Measurements from ENCODE around the gene PHTF1. TPM values are rescaled to one million over a fixed set of nuclear protein-coding genes. Genes with fewer than 3 reads are reported as not detected.

PHTF1 gene
- polyA plus RNA-seq, 1 donor from 2014 or later: 46.1 TPM

- H3K79me2 ChIP-seq (replicated peaks; ENCODE audit: insufficient read depth, low read length): no peaks in the 10 kb centered on the region
- no peaks in the 10 kb centered on the region for H3K9me3 ChIP-seq (ENCODE audit: low read length)
- no peak overlapping the region for H3K4me3 ChIP-seq (ENCODE audit: low read length)
- no peak overlapping the region for H2AFZ ChIP-seq (ENCODE audit: low read depth, low read length)
- TF ChIP-seq RAD21 (conservative IDR thresholded peaks at IDR 0.05) (no peak), EP300 (conservative IDR thresholded peaks at IDR 0.05; ENCODE audit: poor library complexity, severe bottlenecking) (no peak), SMC3 (conservative IDR thresholded peaks at IDR 0.05; ENCODE audit: poor library complexity) (no peak), EZH2 (IDR thresholded peaks at IDR 0.05; ENCODE audit: borderline replicate concordance, insufficient read depth, low read length, poor library complexity, severe bottlenecking) (no peak), POLR2AphosphoS5 (IDR thresholded peaks at IDR 0.05) (no peak), TAF1 (IDR thresholded peaks at IDR 0.05; ENCODE audit: low read depth) (no peak), CTCF (IDR thresholded peaks at IDR 0.05; ENCODE audit: poor library complexity, severe bottlenecking) (no peak), REST (IDR thresholded peaks at IDR 0.05; ENCODE audit: borderline replicate concordance) (no peak), MXI1 (conservative IDR thresholded peaks at IDR 0.05; ENCODE audit: poor library complexity, severe bottlenecking) (no peak)
- no peaks in the 10 kb centered on the region for H3K9me2 ChIP-seq (ENCODE audit: insufficient read depth, low read length)
- H3K9ac ChIP-seq (ENCODE audit: low read length): no peak overlapping the region
- no peaks in the 10 kb centered on the region for H3F3A ChIP-seq (ENCODE audit: insufficient read depth, low read length, poor library complexity, severe bottlenecking)
- H3K27ac ChIP-seq (ENCODE audit: low read length): no peak overlapping the region
- H3K27me3 ChIP-seq (ENCODE audit: insufficient read depth, low read depth, low read length): no peaks in the 10 kb centered on the region
- H4K20me1 ChIP-seq (ENCODE audit: insufficient read depth): no peaks in the 10 kb centered on the region
- no peak overlapping the region for H3K4me2 ChIP-seq (ENCODE audit: low read length)
- H3K36me3 ChIP-seq (ENCODE audit: insufficient read depth, low read length): no peaks in the 10 kb centered on the region
Observed at GRCh38 chr1:113676524-113676923, 82.8 kb downstream of the PHTF1 start.

GRCh38 chr1:113675302-113675701 lies 84.0 kb downstream of the PHTF1 start:
- no peaks in the 10 kb centered on the region for H3K79me2 ChIP-seq (replicated peaks; ENCODE audit: insufficient read depth, low read length)
- no peak overlapping the region for H3K4me3 ChIP-seq (ENCODE audit: low read length)
- H3K36me3 ChIP-seq (ENCODE audit: insufficient read depth, low read length): no peaks in the 10 kb centered on the region
- no peak overlapping the region for H3K27ac ChIP-seq (ENCODE audit: low read length)
- H3K4me2 ChIP-seq (ENCODE audit: low read length): no peak overlapping the region
- H3K27me3 ChIP-seq (ENCODE audit: insufficient read depth, low read depth, low read length): no peaks in the 10 kb centered on the region
- no peaks in the 10 kb centered on the region for H3K9me2 ChIP-seq (ENCODE audit: insufficient read depth, low read length)
- no peaks in the 10 kb centered on the region for H3F3A ChIP-seq (ENCODE audit: insufficient read depth, low read length, poor library complexity, severe bottlenecking)
- H2AFZ ChIP-seq (ENCODE audit: low read depth, low read length): no peak overlapping the region
- no peaks in the 10 kb centered on the region for H4K20me1 ChIP-seq (ENCODE audit: insufficient read depth)
- no peak for TF ChIP-seq REST (IDR thresholded peaks at IDR 0.05; ENCODE audit: borderline replicate concordance)
- no peak for TF ChIP-seq TAF1 (IDR thresholded peaks at IDR 0.05; ENCODE audit: low read depth)
- TF ChIP-seq EZH2 (IDR thresholded peaks at IDR 0.05; ENCODE audit: borderline replicate concordance, insufficient read depth, low read length, poor library complexity, severe bottlenecking): no peak
- no peak for TF ChIP-seq SMC3 (conservative IDR thresholded peaks at IDR 0.05; ENCODE audit: poor library complexity)
- TF ChIP-seq MXI1 (conservative IDR thresholded peaks at IDR 0.05; ENCODE audit: poor library complexity, severe bottlenecking): no peak
- TF ChIP-seq RAD21 (conservative IDR thresholded peaks at IDR 0.05): no peak
- no peak for TF ChIP-seq CTCF (IDR thresholded peaks at IDR 0.05; ENCODE audit: poor library complexity, severe bottlenecking)
- no peak for TF ChIP-seq EP300 (conservative IDR thresholded peaks at IDR 0.05; ENCODE audit: poor library complexity, severe bottlenecking)
- no peak for TF ChIP-seq POLR2AphosphoS5 (IDR thresholded peaks at IDR 0.05)
- no peak overlapping the region for H3K9ac ChIP-seq (ENCODE audit: low read length)
- no peaks in the 10 kb centered on the region for H3K9me3 ChIP-seq (ENCODE audit: low read length)

Data from neural cell (in vitro differentiated cells).